ENCODE measurements around the gene SPATS2L.

DNA sequence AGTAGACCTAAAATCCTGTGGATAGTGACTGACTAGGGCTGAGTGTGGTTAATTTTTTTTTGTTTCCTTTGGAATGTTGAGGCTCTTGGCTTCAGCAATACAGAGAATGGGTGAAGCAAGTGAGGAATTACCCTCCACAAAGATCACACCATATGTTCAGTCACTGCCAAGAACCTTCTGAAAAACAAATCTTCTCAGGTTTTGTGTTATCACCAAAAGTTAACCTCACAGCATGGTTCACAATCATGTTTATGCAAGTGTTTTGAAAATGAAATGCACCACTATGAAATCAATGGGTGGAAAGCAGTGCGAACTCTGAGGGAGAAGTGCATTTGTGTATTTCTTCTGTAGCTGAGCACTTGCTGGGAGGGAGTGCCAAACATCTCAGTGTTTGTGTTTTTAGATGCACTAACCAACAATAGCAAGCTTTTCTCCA is 44.4 kb downstream of the SPATS2L start:
- no peak for TF ChIP-seq POLR2AphosphoS5 (IDR thresholded peaks at IDR 0.05)
- TF ChIP-seq, protein P1, sequence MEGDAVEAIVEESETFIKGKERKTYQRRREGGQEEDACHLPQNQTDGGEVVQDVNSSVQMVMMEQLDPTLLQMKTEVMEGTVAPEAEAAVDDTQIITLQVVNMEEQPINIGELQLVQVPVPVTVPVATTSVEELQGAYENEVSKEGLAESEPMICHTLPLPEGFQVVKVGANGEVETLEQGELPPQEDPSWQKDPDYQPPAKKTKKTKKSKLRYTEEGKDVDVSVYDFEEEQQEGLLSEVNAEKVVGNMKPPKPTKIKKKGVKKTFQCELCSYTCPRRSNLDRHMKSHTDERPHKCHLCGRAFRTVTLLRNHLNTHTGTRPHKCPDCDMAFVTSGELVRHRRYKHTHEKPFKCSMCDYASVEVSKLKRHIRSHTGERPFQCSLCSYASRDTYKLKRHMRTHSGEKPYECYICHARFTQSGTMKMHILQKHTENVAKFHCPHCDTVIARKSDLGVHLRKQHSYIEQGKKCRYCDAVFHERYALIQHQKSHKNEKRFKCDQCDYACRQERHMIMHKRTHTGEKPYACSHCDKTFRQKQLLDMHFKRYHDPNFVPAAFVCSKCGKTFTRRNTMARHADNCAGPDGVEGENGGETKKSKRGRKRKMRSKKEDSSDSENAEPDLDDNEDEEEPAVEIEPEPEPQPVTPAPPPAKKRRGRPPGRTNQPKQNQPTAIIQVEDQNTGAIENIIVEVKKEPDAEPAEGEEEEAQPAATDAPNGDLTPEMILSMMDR (IDR thresholded peaks at IDR 0.05): no peak
- TF ChIP-seq POLR2A (IDR thresholded peaks at IDR 0.05): no peak
- no peak for TF ChIP-seq EP300 (IDR thresholded peaks at IDR 0.05)
